PFSK-1 (cell line): Measurements from ENCODE around the gene ARHGEF2.

Experiments used
- FOXP2 ChIP-seq: optimal IDR thresholded peaks from 2 replicates; pipeline ENCODE3; 2011; ENCODE audit warnings: borderline replicate concordance, control low read depth, inconsistent platforms; ENCODE audit not compliant: insufficient read depth; ENCODE audit errors: extremely low read length, extremely low read depth
- POLR2AphosphoS5 ChIP-seq: IDR thresholded peaks from 2 replicates; pipeline ENCODE4 v1.6.1; 2012; ENCODE audit warnings: low read depth, mild to moderate bottlenecking, control low read depth, low read length, moderate library complexity
- SIN3A ChIP-seq: IDR thresholded peaks from 2 replicates; pipeline ENCODE4 v1.6.1; 2012; ENCODE audit warnings: mild to moderate bottlenecking, low read length, moderate library complexity, borderline replicate concordance; ENCODE audit not compliant: insufficient read depth
- TAF1 ChIP-seq: IDR thresholded peaks from 2 replicates; pipeline ENCODE4 v1.6.1; 2012; ENCODE audit warnings: low read length, control low read depth, borderline replicate concordance; ENCODE audit not compliant: insufficient read depth
- TF ChIP-seq, protein P1 (sequence below), 2 experiments: IDR thresholded peaks; 2 replicates each; pipeline versions ENCODE4 v1.6.1 to v1.8.0; 2011 to 2012; ENCODE audit warnings: low read depth in 2 of 2, low read length in 2 of 2, control low read depth in 1 of 2, inconsistent platforms in 1 of 2, mild to moderate bottlenecking in 1 of 2, moderate library complexity in 1 of 2; ENCODE audit not compliant: insufficient read depth in 1 of 2

ARHGEF2 gene

DNA sequence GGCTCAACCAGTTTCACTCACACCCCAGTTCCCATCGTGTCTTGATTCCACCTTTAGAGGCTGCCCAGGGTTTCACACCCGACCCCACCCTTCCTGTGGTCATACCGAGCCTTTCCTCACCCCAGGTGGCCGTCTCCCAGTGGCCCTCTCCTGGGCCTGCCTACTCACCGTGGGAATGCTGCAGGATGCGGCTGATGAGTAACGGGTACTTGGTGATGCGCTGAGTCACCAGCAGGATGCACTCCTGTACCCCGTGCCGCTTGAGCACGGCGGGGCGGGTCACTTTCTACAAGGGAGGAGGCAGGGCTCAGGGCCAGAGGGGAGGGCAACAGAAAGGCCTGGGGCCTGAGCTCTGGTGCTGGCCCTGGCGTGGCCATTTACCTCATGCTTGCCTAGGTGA lies 16.4 kb downstream of the ARHGEF2 start:
- TF ChIP-seq POLR2AphosphoS5 (no peak), SIN3A (no peak), TAF1 (no peak), FOXP2 (no peak)
- TF ChIP-seq, protein P1, sequence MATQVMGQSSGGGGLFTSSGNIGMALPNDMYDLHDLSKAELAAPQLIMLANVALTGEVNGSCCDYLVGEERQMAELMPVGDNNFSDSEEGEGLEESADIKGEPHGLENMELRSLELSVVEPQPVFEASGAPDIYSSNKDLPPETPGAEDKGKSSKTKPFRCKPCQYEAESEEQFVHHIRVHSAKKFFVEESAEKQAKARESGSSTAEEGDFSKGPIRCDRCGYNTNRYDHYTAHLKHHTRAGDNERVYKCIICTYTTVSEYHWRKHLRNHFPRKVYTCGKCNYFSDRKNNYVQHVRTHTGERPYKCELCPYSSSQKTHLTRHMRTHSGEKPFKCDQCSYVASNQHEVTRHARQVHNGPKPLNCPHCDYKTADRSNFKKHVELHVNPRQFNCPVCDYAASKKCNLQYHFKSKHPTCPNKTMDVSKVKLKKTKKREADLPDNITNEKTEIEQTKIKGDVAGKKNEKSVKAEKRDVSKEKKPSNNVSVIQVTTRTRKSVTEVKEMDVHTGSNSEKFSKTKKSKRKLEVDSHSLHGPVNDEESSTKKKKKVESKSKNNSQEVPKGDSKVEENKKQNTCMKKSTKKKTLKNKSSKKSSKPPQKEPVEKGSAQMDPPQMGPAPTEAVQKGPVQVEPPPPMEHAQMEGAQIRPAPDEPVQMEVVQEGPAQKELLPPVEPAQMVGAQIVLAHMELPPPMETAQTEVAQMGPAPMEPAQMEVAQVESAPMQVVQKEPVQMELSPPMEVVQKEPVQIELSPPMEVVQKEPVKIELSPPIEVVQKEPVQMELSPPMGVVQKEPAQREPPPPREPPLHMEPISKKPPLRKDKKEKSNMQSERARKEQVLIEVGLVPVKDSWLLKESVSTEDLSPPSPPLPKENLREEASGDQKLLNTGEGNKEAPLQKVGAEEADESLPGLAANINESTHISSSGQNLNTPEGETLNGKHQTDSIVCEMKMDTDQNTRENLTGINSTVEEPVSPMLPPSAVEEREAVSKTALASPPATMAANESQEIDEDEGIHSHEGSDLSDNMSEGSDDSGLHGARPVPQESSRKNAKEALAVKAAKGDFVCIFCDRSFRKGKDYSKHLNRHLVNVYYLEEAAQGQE (IDR thresholded peaks at IDR 0.05; ENCODE audit: insufficient read depth in 1 of 2, low read depth in 2 of 2, low read length in 2 of 2): no peak

DNA sequence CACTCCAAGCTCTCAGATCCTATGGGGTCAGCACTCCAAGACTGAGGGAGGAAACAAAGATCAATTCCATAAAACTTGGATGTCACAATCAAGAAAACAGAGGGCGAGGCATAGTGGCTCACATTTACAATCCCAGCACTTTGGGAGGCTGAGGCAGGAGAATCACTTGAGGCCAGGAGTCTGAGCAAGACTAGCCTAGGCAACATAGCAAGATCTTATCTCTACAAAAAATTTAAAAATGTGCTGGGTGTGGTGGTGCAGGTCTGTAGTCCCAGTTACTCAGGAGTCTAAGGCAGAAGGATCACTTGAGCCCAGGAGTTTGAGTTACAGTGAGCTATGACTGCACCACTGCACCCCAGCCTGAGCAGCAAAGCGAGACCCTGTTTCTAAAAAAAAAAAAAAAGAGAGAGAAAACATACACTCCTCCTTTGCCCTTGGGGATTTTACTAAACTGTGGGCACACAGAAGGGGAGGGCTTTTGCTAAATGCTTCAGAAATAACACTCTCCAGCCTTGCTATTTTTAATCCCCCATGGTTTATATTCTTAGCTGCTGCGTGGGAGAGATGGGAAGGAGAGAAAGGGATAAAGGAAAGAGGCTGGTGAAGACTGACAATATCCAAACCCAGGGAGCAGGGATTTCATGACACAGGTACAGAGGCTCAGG lies 18.1 kb downstream of the ARHGEF2 start:
- TF ChIP-seq, protein P1 (IDR thresholded peaks at IDR 0.05; ENCODE audit: insufficient read depth in 1 of 2, low read depth in 2 of 2, low read length in 2 of 2): no peak
- TF ChIP-seq POLR2AphosphoS5 (no peak), TAF1 (no peak), FOXP2 (no peak), SIN3A (no peak)

DNA sequence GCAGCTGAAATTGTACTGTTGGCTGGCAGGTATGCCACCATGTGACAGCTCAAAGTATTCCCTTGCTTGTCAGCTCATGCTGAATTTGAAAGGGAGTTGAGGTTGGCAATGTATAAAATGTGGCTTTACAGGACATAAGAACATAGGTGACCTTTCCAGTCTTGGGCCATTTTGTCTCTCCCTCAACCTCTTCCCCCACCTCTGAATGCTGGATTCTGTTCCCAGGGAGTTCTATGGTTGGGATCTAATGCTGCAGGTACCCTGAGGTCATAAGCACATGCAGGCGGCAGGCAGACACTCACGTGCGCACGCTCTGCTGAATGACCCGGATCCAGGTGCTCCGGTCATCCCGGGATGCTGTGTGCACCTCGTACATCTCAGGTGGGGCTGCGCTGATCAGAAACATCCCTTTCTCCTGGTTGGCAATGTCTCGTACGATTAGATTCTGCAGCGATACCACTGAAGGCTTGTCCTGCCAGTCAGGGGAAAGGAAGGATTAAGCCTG lies 20.9 kb downstream of the ARHGEF2 start:
- TF ChIP-seq TAF1: no peak
- TF ChIP-seq SIN3A: no peak
- TF ChIP-seq FOXP2: no peak
- no peak for TF ChIP-seq POLR2AphosphoS5
- TF ChIP-seq, protein P1 (IDR thresholded peaks at IDR 0.05; ENCODE audit: insufficient read depth in 1 of 2, low read depth in 2 of 2, low read length in 2 of 2): no peak

DNA sequence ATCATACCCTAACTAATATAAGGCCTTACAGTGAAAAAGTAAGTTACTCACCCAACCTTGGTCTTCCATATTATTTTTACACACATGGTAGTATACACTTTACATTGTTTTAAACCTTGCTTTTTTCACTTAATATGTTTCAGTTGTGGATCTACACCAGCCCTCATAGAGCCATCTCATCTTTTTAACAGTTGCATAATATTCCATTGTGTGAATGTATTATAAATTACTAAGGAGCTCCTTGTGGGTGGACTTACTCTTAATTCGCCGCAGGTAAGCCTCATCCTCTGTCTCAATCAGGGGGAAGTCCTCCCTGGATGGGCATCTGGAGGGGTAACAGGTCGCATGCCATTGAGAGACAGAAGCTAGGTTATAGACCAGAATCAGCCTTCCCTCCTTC lies 23.7 kb downstream of the ARHGEF2 start:
- TF ChIP-seq TAF1: no peak
- TF ChIP-seq FOXP2: no peak
- TF ChIP-seq, protein P1 (IDR thresholded peaks at IDR 0.05; ENCODE audit: insufficient read depth in 1 of 2, low read depth in 2 of 2, low read length in 2 of 2): no peak
- TF ChIP-seq POLR2AphosphoS5: no peak

DNA sequence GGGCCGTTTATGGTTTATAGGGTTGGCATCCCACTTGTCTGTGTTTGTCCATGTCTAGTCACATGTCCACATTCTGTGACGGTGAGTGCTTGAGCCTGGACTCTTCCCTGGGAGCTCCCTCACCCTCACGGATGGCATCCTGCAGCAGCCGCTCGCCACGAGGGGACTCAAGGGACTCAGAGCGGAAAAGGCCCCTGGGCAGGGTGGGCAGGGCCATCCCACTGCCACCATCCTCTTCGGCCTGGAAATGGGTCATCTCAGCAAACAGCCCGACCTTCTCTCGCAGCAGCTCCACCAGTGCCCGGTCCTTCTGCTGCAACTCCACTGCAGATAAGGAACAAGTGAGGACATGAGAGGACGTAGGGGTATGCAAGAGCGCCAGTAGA lies 25.8 kb downstream of the ARHGEF2 start:
- TF ChIP-seq POLR2AphosphoS5 (no peak), TAF1 (no peak), FOXP2 (no peak), SIN3A (no peak)
- TF ChIP-seq, protein P1 (IDR thresholded peaks at IDR 0.05; ENCODE audit: insufficient read depth in 1 of 2, low read depth in 2 of 2, low read length in 2 of 2): no peak
